ENCODE measurements around the gene YIF1A. TPM values are rescaled to one million over a fixed set of nuclear protein-coding genes. Genes with fewer than 3 reads are reported as not detected.

Gene YIF1A
- total and polyA plus RNA-seq, 2 experiments from 2014 or later = 132 to 265 TPM

DNA sequence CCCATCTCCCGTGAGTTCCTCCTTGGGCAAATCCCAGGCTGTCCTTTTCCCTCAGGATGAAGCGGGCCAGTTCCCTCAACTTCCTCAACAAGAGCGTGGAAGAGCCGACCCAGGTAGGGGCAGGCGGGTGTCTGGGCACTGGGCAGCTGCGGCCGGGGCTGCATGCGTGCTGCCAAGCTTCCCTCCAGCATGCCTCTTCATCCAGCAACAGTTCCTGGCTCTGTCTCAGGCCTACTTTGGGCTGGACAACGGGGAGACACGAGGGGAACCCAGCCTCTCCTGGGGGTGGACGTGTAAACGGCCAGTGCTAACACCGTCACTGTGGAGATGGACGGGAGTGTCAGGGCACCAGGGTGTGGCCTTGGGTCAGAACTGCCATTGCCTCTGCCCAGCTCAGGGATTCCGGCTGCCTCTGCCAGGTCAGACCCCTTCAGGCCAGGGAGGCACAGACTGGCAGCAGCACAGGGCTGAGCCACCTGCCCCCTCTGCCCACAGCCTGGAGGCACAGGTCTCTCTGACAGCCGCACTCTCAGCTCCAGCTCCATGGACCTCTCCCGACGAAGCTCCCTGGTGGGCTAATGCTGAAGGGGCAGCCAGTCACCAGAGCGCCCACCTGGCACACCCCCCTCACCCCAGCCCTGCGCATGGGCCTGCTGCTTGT lies 22.4 kb downstream of the YIF1A start:
- Histone ChIP-seq H3K27me3 (no peaks in the 10 kb centered on the region), H3K27ac (peak overlapping the region; percentile 89), H3K9me2 (replicated peaks; ENCODE audit: insufficient read depth) (no peaks in the 10 kb centered on the region), H3K79me2 (peaks cover 28% of the 10 kb centered on the region), H3K36me3 (replicated peaks; ENCODE audit: insufficient read depth, low read depth) (no peaks in the 10 kb centered on the region), H3K4me1 (ENCODE audit: insufficient read depth) (peaks cover 11% of the 10 kb centered on the region), H2AFZ (no peak overlapping the region), H4K20me1 (ENCODE audit: insufficient read depth, poor library complexity, severe bottlenecking) (peaks cover 18% of the 10 kb centered on the region), H3K9me3 (ENCODE audit: low read depth) (no peaks in the 10 kb centered on the region), H3K4me2 (peak overlapping the region; percentile 91), H3K4me3 (no peak overlapping the region)
- 92% methylated on average over 20 of the region's 20 CpGs for WGBS (ENCODE audit: low lambda C conversion rate, missing lambda C conversion rate)
- no peak for DNase-seq (ENCODE audit: low spot score)
- no peak for TF ChIP-seq EZH2phosphoT487 (IDR thresholded peaks at IDR 0.05; ENCODE audit: low read depth, severe bottlenecking, unreplicated experiment)
- TF ChIP-seq EZH2 (IDR thresholded peaks at IDR 0.05; ENCODE audit: borderline replicate concordance) = no peak
- TF ChIP-seq, protein P1, sequence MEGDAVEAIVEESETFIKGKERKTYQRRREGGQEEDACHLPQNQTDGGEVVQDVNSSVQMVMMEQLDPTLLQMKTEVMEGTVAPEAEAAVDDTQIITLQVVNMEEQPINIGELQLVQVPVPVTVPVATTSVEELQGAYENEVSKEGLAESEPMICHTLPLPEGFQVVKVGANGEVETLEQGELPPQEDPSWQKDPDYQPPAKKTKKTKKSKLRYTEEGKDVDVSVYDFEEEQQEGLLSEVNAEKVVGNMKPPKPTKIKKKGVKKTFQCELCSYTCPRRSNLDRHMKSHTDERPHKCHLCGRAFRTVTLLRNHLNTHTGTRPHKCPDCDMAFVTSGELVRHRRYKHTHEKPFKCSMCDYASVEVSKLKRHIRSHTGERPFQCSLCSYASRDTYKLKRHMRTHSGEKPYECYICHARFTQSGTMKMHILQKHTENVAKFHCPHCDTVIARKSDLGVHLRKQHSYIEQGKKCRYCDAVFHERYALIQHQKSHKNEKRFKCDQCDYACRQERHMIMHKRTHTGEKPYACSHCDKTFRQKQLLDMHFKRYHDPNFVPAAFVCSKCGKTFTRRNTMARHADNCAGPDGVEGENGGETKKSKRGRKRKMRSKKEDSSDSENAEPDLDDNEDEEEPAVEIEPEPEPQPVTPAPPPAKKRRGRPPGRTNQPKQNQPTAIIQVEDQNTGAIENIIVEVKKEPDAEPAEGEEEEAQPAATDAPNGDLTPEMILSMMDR (IDR thresholded peaks at IDR 0.05; ENCODE audit: poor library complexity) = no peak

DNA sequence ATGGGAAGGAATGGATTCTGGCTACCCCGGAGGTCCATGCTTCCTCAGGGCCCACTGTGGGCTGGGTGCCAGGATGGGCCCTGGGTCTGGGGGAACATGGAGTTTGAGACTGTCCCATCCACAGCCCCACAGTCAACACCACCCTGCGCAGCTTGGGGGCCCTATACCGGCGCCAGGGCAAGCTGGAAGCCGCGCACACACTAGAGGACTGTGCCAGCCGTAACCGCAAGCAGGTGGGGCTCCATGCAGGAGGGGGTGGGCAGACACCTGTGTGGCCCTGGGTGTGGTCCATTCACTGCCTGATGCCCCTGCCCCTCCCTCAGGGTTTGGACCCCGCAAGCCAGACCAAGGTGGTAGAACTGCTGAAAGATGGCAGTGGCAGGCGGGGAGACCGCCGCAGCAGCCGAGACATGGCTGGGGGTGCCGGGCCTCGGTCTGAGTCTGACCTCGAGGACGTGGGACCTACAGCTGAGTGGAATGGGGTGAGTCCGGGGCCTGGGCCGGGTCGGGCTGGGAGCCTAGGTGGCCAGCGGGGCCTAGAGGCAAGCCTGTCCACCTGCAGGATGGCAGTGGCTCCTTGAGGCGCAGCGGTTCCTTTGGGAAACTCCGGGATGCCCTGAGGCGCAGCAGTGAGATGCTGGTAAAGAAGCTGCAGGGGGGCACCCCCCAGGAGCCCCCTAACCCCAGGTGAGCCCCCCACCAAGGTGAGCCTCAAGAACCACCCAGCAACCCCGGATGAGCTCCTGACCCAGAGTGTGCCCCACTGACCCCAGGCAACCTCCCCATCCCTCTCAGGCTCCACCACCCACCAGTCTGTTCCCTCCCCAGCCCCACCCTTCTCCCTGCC lies 23.2 kb downstream of the YIF1A start:
- 99% methylated on average over 25 of the region's 26 CpGs for WGBS (ENCODE audit: low lambda C conversion rate, missing lambda C conversion rate)
- Histone ChIP-seq H3K79me2 (peaks cover 21% of the 10 kb centered on the region), H3K4me3 (no peak overlapping the region), H3K4me1 (ENCODE audit: insufficient read depth) (peaks cover 11% of the 10 kb centered on the region), H3K27me3 (no peaks in the 10 kb centered on the region), H4K20me1 (ENCODE audit: insufficient read depth, poor library complexity, severe bottlenecking) (peaks cover 16% of the 10 kb centered on the region), H3K27ac (no peak overlapping the region), H3K9me3 (ENCODE audit: low read depth) (no peaks in the 10 kb centered on the region), H3K4me2 (no peak overlapping the region), H2AFZ (no peak overlapping the region), H3K9me2 (replicated peaks; ENCODE audit: insufficient read depth) (no peaks in the 10 kb centered on the region), H3K36me3 (replicated peaks; ENCODE audit: insufficient read depth, low read depth) (no peaks in the 10 kb centered on the region)
- DNase-seq (ENCODE audit: low spot score) = no peak
- TF ChIP-seq, protein P1 (IDR thresholded peaks at IDR 0.05; ENCODE audit: poor library complexity) = no peak
- no peak for TF ChIP-seq EZH2phosphoT487 (IDR thresholded peaks at IDR 0.05; ENCODE audit: low read depth, severe bottlenecking, unreplicated experiment)

DNA sequence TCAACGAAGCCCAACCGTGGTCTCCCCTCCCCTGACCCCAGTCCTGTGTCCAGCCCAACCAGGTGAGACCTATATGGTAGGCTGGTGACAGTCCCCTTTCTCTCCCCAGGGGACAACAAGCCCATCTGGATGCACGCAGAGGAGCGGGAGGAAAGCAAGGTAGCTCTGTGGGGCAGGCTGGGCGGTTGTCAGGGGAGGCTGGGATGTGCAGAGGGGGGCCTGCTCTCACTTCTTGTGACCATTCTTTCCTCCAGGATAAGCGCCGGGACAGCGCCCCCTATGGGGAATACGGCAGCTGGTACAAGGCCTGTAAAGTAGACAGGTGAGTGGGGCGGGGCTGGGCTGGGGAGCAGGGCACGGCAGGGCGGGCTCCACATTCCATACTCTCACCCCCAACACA lies 24.0 kb downstream of the YIF1A start:
- no peaks in the 10 kb centered on the region for H3K9me3 ChIP-seq (ENCODE audit: low read depth)
- no peak overlapping the region for H3K27ac ChIP-seq
- no peaks in the 10 kb centered on the region for H3K9me2 ChIP-seq (replicated peaks; ENCODE audit: insufficient read depth)
- peaks cover 14% of the 10 kb centered on the region for H3K79me2 ChIP-seq
- DNase-seq (ENCODE audit: low spot score) = no peak
- H3K4me1 ChIP-seq (ENCODE audit: insufficient read depth) = peaks cover 8% of the 10 kb centered on the region
- no peak overlapping the region for H3K4me3 ChIP-seq
- H2AFZ ChIP-seq = no peak overlapping the region
- WGBS (ENCODE audit: low lambda C conversion rate, missing lambda C conversion rate) = 82% methylated on average over 12 of the region's 12 CpGs
- TF ChIP-seq EZH2 (IDR thresholded peaks at IDR 0.05; ENCODE audit: borderline replicate concordance) = no peak
- TF ChIP-seq, protein P1 (IDR thresholded peaks at IDR 0.05; ENCODE audit: poor library complexity) = peak; percentile 21
- no peaks in the 10 kb centered on the region for H3K27me3 ChIP-seq
- H3K36me3 ChIP-seq (replicated peaks; ENCODE audit: insufficient read depth, low read depth) = no peaks in the 10 kb centered on the region
- H4K20me1 ChIP-seq (ENCODE audit: insufficient read depth, poor library complexity, severe bottlenecking) = peaks cover 9% of the 10 kb centered on the region
- no peak overlapping the region for H3K4me2 ChIP-seq

Data from hepatocyte (in vitro differentiated cells).